NCI-H774 (cell line): ENCODE data around the gene MYO18A.

Experiments
- DNase-seq: peaks from one replicate; lab custom pipeline; 2025; lab: John Stamatoyannopoulos, UW

The MYO18A gene

DNA sequence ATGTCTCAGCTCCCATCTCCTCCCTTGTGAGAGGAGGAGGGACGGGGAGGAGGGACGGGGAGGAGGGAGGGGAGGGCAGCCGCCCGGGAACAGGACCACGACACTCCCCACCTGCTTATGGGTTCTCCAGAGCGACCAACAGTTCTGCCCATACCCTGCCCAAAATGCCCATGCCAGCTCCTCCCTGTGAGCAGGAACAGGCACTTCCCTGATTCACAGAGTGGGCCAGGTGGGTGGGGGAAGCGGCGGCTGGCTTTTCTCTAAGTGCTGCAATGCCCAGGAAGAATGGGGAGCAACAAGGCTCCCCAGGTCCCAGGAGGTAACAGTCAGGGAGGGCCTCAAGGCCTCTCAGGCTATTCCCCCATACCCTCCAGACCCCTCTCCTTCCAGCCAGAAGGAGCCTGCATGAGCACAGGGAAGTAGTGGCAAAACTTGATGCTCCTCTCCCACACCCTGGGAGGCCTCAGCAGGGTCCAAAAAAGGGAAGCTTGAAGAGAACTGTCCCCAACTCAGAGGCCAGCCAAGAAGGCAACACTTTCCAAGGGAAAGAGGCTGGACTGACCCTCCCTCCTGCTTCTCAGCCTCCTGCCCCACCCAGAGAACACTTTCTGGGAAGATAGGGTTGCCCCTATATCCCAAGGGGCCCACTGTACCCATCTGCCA lies 53.8 kb downstream of the MYO18A start:
- DNase-seq = no peak

DNA sequence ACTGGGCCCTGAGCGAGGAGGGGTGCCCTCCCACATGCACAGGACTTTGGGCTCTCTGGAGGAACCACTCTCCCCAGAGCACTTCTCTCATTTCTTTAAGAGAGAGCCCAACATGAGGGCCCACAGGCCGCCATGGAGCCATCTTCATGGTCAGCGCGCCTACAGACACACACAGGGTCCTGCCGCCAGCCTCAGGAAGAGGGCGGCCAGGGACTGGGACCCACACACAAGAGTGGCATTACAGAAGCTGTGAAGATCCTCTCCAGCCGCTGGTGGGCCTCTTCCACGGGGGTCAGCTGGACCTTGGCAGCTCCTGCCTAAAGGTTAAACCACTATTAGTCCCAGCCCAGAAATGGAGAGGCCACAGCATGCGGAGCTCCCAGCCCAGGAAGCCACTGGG lies 54.5 kb downstream of the MYO18A start:
- DNase-seq = no peak

- no peak for DNase-seq
These were observed 55.3 kb downstream of the MYO18A start for GRCh38 chr17:29124925-29125273.

- DNase-seq = peak; percentile 43
These were observed 55.9 kb downstream of the MYO18A start for GRCh38 chr17:29124135-29124924.

GRCh38 chr17:29123111-29123510 lies 57.1 kb downstream of the MYO18A start:
- DNase-seq = no peak

GRCh38 chr17:29121442-29121841 lies 58.8 kb downstream of the MYO18A start:
- no peak for DNase-seq

GRCh38 chr17:29120433-29120832 lies 59.8 kb downstream of the MYO18A start:
- no peak for DNase-seq

DNA sequence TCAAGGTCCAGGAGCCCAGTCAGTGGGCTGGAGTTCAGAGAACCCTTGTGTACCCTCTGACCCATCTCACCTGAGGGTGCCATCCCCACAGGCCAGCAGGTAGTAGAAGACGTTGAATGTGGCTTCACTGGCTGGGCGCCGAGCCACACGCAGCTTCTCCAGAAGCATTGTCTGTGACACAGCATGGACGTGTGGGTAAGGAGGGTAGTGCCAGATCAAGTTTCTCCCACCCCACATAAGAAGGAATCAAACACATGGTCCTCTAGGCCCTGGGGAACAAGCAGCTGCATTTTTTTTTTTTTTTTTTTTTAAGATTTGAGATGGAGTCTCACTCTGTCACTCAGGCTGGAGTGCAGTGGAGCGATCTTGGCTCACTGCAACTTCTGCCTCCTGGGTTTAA lies 60.9 kb downstream of the MYO18A start:
- DNase-seq = no peak

- peak; percentile 27 for DNase-seq
These were observed 63.1 kb downstream of the MYO18A start for GRCh38 chr17:29116804-29117753.

- peak; percentile 7 for DNase-seq
These were observed 64.0 kb downstream of the MYO18A start for GRCh38 chr17:29115961-29116803.

DNA sequence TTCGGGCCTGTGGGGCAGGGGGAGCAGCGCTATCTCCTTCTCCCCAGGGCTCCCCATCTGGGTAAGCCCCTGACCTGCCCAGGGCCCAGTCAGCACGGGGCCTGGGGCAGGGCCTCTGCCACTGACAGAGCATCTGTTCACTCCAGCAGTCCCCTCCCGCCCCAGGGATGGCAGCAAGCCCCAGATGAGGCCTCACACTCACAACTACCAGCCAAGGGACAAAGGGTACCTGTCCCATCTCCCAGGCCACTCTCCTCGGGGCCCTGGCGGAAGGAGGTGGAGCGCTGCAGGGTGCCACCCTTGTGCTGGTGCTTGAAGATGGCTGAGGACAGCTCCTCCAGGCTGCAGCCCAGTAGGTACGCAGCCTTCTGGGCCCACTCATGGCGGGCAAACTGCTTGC lies 64.8 kb downstream of the MYO18A start:
- no peak for DNase-seq

GRCh38 chr17:29114141-29114540 lies 66.1 kb downstream of the MYO18A start:
- no peak for DNase-seq

GRCh38 chr17:29113334-29113733 lies 66.9 kb downstream of the MYO18A start:
- no peak for DNase-seq

- DNase-seq = no peak
These were observed 67.4 kb downstream of the MYO18A start for GRCh38 chr17:29112771-29113295.

DNA sequence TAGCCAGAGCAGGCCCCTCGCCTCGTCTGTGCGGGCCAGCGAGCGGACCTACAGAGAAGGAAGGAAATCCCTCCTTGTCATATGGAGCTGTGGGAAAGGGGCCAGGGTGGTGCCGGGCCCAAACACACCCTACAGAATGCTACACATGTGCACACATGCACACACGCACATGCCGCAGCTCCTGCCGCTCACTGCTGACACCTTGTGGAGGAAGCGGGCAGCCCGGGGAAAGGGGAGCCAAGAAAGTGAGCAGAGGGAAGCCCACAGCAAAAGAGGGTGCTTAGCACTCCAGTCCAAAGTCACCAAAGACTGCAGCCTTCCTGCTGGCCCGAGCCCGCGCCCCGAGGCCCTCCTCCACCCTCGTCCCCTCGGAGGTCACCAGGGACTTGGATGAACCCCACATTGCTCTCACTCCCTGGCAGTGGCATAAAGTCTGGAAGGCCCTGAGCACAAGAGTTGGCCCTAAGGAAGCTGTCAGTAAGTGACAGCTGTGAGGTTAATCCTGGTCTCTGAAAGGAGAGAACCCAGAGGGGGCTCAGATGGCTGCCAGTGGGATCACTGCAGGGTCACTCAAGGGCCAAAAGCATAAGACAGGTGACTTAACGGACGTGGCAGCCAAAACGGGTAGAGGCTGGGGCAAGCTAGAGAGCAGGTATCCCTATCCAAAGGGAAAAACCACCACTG lies 68.2 kb downstream of the MYO18A start:
- peak; percentile 43 for DNase-seq

DNA sequence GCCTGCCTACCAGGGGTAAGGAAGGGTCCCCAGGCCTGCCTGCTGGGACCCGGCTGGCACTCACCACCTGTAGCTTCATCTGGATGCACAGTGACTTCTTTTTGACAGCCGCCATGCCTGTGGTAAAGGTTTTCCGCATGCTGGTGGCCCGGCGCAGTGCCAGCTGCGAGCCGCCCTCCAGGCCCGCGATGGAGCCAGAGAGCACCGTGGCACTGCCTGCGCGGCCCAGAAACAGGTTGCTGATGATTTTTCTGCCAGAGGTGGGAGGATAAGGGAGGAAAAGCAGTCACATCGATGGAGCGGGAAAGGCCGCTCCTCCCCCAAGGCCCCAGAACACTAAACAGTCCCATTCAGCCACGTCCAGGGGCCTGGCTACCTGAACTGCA lies 69.8 kb downstream of the MYO18A start:
- no peak for DNase-seq

GRCh38 chr17:29109477-29110371 lies 70.5 kb downstream of the MYO18A start:
- DNase-seq = no peak

DNA sequence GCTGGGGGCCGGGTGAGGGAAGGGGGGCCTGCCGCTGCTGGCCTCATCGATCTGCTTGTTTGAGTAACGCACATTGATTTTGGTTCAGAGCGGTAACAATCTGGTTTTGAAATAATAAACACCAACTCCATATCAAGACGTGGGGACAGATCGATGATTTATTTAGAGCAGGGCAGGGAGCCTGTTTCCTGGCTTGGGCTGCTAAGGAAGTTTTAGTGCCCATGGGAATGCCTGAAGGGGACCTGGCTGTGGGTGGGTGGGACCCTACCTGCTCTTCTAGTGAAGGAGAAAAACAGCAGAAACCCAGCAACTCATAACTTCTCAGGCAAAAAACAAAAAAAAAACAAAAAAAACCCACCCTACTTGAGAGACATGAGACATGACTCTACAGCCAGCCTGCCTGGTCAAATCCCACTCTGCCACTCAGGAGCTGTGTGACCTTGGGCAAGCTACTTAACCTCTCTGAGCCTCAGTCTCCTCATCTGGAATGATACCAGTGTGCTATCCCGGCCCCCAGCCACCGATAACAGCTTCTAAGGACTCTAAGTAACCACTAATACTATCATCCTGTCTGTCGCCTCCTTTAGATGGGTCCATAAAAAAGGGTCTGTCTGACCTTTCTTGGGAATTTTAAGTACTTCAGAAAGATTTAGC lies 71.2 kb downstream of the MYO18A start:
- DNase-seq = no peak
